ENCODE results near the gene SSH2. TPM values are rescaled to one million over a fixed set of nuclear protein-coding genes. Genes with fewer than 3 reads are reported as not detected.

Gene SSH2
- total RNA-seq, 4 donors from 2014 or later, result 20.7 to 31.1 (median 23.1) TPM

DNA sequence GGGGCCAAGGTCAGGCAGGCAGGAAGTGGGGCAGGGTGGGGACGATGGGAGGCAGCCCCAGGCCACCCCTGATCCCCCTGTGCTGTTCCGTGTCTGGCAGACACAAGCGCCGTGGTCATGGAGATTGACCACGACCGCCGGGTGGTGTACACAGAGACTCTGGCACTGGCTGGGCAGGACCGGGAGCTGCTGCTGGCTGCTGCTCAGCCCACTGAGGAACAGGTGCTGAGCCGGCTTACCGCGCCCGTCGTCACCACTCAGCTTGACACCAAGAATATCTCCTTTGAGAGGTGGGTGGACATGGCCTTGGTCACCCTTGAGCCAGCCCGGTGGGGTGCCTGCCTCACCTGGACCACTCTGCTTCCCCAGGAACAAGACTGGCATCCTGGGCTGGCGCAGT is 321.0 kb downstream of the SSH2 start:
- Histone ChIP-seq H3K9me3 (no peaks in the 10 kb centered on the region), H3K4me1 (peaks cover 14 to 16% (median 15%) of the 10 kb centered on the region in 4 donors), H3K27me3 (no peaks in the 10 kb centered on the region), H3K4me3 (no peak overlapping the region), H3K27ac (replicated peaks in 1 of 4) (no peak overlapping the region), H3K36me3 (peaks cover 0 to 6% (median 0%) of the 10 kb centered on the region in 4 donors)
- no peak for TF ChIP-seq POLR2A (IDR thresholded peaks at IDR 0.05; ENCODE audit: low read depth)
- TF ChIP-seq, protein P1, sequence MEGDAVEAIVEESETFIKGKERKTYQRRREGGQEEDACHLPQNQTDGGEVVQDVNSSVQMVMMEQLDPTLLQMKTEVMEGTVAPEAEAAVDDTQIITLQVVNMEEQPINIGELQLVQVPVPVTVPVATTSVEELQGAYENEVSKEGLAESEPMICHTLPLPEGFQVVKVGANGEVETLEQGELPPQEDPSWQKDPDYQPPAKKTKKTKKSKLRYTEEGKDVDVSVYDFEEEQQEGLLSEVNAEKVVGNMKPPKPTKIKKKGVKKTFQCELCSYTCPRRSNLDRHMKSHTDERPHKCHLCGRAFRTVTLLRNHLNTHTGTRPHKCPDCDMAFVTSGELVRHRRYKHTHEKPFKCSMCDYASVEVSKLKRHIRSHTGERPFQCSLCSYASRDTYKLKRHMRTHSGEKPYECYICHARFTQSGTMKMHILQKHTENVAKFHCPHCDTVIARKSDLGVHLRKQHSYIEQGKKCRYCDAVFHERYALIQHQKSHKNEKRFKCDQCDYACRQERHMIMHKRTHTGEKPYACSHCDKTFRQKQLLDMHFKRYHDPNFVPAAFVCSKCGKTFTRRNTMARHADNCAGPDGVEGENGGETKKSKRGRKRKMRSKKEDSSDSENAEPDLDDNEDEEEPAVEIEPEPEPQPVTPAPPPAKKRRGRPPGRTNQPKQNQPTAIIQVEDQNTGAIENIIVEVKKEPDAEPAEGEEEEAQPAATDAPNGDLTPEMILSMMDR (IDR thresholded peaks at IDR 0.05), result no peak
- no peak for TF ChIP-seq EP300 (IDR thresholded peaks at IDR 0.05)
- no peak for TF ChIP-seq POLR2AphosphoS5 (IDR thresholded peaks at IDR 0.05)
- intact Hi-C loops (cut with DNase I), result no loop called here
- no peak for DNase-seq (ENCODE audit: extremely low spot score)
- WGBS, result 84% methylated on average over 10 of the region's 15 CpGs

DNA sequence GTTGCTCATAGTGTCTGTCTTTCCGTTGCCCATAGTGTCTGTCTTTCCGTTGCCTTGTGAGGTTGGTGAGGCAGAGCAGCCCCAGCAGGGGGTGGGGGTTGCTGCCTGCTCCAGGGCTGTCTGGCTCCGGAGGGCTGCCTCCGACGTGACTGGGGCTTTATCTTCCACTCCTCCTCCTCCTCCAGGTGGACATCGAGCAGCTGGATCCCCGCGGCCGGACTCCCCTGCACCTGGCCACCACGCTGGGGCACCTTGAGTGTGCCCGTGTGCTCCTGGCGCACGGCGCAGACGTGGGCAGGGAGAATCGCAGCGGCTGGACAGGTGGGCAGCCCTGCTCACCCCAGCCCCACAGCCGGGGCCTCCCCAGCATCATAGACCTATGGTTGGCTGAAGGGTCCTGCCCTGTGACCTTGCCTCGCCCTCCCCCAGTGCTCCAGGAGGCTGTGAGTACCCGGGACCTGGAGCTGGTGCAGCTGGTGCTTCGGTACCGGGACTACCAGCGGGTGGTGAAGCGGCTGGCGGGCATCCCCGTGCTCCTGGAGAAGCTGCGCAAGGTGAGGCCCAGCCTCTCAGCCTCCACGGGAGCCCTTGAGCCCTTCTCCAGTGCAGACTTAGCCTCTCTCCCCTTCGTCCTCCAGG is 322.4 kb downstream of the SSH2 start:
- no peaks in the 10 kb centered on the region for H3K27me3 ChIP-seq
- H3K27ac ChIP-seq (replicated peaks in 1 of 4), result no peak overlapping the region
- peaks cover under 1 to 3% (median 2%) of the 10 kb centered on the region in 4 donors for H3K4me1 ChIP-seq
- intact Hi-C loops (cut with DNase I), result no loop called here
- TF ChIP-seq POLR2A (IDR thresholded peaks at IDR 0.05; ENCODE audit: low read depth) (no peak), POLR2AphosphoS5 (IDR thresholded peaks at IDR 0.05) (no peak), EP300 (IDR thresholded peaks at IDR 0.05) (no peak)
- TF ChIP-seq, protein P1 (IDR thresholded peaks at IDR 0.05), result no peak
- no peak overlapping the region for H3K4me3 ChIP-seq
- no peak for DNase-seq (ENCODE audit: extremely low spot score)
- H3K36me3 ChIP-seq, result peaks cover 0 to 6% (median 0%) of the 10 kb centered on the region in 4 donors
- WGBS, result 82% methylated on average over 10 of the region's 29 CpGs
- H3K9me3 ChIP-seq, result no peaks in the 10 kb centered on the region

DNA sequence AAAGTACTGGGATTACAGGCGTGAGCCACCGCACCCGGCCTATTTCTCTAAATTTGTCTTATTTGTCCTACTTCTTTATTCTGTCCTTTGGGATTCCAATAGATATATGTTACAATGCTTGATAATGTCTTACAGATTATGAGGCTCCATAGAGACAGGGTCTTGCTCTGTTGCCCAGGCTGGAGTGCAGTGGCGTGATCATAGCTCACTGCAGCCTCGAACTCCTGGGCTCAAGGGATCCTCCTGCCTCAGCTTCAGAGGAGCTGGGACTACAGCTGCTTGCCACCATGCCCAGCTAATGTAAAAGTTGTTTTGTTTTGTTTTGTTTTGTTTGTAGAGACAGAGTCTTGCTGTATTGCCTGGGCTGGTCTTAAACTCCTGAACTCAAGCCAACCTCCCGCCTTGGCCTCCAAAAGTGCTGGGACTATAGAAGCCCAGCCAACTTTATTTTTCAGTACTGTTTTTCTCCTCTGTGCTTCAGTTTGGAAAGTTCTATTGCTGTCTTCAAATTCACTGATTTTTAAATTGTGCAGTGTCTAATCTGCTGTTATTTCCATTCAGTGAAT is 326.8 kb downstream of the SSH2 start:
- 87% methylated on average over 6 of the region's 6 CpGs for WGBS
- intact Hi-C loops (cut with DNase I), result no loop called here
- Histone ChIP-seq H3K4me3 (no peak overlapping the region), H3K9me3 (no peaks in the 10 kb centered on the region), H3K4me1 (no peaks in the 10 kb centered on the region), H3K36me3 (peaks cover 0 to 6% (median 0%) of the 10 kb centered on the region in 4 donors), H3K27ac (replicated peaks in 1 of 4) (no peak overlapping the region), H3K27me3 (no peaks in the 10 kb centered on the region)
- TF ChIP-seq POLR2AphosphoS5 (IDR thresholded peaks at IDR 0.05) (no peak), EP300 (IDR thresholded peaks at IDR 0.05) (no peak), POLR2A (IDR thresholded peaks at IDR 0.05; ENCODE audit: low read depth) (no peak)
- TF ChIP-seq, protein P1 (IDR thresholded peaks at IDR 0.05), result no peak
- DNase-seq (ENCODE audit: extremely low spot score), result no peak

DNA sequence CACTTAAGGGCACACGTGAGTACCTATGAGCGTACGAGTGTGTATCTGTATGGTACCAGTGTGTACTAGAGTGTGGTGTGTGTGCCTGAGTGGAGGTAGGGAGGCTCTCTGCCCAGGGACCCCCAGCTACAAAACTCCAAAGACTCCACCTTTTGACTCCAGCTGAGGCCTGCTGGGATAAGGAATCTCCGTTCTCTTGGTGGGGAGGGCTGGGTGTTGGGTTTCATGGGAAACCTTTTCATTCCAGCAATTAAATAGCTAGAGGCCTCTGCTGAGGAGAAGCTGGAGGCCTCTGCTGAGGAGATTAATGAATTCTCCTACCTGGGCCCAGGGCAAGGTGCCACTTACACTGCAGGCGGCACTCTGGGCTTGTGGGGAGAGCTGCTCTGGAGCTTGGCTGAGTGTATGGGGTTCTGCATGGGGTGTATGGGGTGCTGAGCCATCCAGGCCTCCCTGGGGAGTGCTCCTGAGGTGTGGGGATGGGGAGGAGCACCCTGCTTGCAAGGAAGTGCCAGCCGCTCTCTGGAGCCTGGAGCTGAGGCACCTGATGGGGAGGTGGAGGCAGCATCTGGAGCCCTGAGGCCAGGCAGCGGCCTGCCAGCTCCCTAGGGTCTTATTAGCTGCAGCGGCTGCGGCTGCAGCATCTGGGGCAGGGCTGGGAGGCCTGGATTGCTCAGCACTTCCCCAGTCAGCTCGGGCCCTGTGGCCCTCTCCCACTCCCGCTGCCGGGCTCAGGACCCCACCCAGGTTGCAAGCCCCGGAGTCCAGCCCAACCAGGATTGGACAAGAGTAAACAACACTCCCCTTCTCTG is 332.5 kb downstream of the SSH2 start:
- Histone ChIP-seq H3K27me3 (no peaks in the 10 kb centered on the region), H3K27ac (replicated peaks in 1 of 4) (peak overlapping the region in 1 of 4 donors; percentile 0), H3K4me3 (no peak overlapping the region), H3K9me3 (no peaks in the 10 kb centered on the region), H3K36me3 (no peaks in the 10 kb centered on the region), H3K4me1 (peaks cover 14 to 39% (median 29%) of the 10 kb centered on the region in 4 donors)
- WGBS, result 78% methylated on average over 4 of the region's 13 CpGs
- no peak for DNase-seq (ENCODE audit: extremely low spot score)
- TF ChIP-seq, protein P1 (IDR thresholded peaks at IDR 0.05), result no peak
- TF ChIP-seq POLR2A (IDR thresholded peaks at IDR 0.05; ENCODE audit: low read depth), result no peak
- TF ChIP-seq POLR2AphosphoS5 (IDR thresholded peaks at IDR 0.05), result no peak
- no peak for TF ChIP-seq EP300 (IDR thresholded peaks at IDR 0.05)
- intact Hi-C loops (cut with DNase I), result no loop called here
